Gastrocnemius medialis (tissue), 4 donors: ENCODE data around the gene GPR87.

Experiments
- POLR2A ChIP-seq, 2 donors: fragments of 450-650 bp; IDR thresholded peaks; one replicate each; pipeline ENCODE4 v1.6.1; 2017; ENCODE audit warnings: antibody characterized with exemption in 2 of 2, mild to moderate bottlenecking in 2 of 2, moderate library complexity in 2 of 2
- TF ChIP-seq, protein P1 (sequence below), 5 experiments: fragments of 450-650 bp in 3 of 5; fragments of 200-600 bp in 2 of 5; sonication (generic) in 2 of 5; IDR thresholded peaks in 4 of 5; conservative IDR thresholded peaks in 1 of 5; 1 replicate in 4 of 5; 2 replicates in 1 of 5; pipeline ENCODE4 v1.5.1; 2016 to 2019; ENCODE audit warnings: antibody characterized with exemption in 5 of 5, mild to moderate bottlenecking in 3 of 5, moderate library complexity in 3 of 5

DNA sequence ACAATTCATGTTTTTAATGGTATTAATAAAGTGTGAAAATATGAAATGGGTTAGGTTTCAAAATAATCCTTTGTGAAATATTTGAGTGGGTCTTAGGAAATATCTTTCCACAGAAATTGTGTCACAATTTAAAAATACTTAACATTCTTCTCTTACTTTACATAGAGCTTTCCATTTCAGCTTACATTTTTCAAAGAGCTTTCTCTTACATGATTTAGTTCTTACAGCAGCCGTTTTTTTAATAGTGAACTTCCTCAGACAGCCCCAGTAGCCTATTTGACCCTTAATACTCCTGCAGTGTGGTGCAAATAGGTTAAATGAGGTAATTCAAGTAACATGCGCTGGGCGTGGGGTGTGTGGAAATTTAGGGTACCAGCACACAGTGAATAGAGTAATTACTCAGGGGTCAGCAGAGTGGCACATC is 46.1 kb upstream of the GPR87 start:
- TF ChIP-seq, protein P1, sequence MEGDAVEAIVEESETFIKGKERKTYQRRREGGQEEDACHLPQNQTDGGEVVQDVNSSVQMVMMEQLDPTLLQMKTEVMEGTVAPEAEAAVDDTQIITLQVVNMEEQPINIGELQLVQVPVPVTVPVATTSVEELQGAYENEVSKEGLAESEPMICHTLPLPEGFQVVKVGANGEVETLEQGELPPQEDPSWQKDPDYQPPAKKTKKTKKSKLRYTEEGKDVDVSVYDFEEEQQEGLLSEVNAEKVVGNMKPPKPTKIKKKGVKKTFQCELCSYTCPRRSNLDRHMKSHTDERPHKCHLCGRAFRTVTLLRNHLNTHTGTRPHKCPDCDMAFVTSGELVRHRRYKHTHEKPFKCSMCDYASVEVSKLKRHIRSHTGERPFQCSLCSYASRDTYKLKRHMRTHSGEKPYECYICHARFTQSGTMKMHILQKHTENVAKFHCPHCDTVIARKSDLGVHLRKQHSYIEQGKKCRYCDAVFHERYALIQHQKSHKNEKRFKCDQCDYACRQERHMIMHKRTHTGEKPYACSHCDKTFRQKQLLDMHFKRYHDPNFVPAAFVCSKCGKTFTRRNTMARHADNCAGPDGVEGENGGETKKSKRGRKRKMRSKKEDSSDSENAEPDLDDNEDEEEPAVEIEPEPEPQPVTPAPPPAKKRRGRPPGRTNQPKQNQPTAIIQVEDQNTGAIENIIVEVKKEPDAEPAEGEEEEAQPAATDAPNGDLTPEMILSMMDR (IDR thresholded peaks at IDR 0.05 in 4 of 5, conservative IDR thresholded peaks at IDR 0.05 in 1 of 5): no peak
- TF ChIP-seq POLR2A (IDR thresholded peaks at IDR 0.05): no peak
